Endothelial cell of umbilical vein (primary cell): ENCODE measurements around the gene AAGAB. TPM values are rescaled to one million over a fixed set of nuclear protein-coding genes. Genes with fewer than 3 reads are reported as not detected.

Experiments used
- BruUV-seq: library from RNA; stranded (reverse); fragments of 400-500 nt; replicated peaks from 2 replicates; lab custom pipeline; 2021; lab: Mats Ljungman, UMichigan
- CTCF ChIA-PET: fragments of 300-600, 350-600 bp; sonication (Branson Sonifier 250); formaldehyde crosslinking; loops from one replicate; lab custom pipeline; 2021; ENCODE audit warnings: antibody characterized with exemption, inconsistent platforms; lab: Charles Lee
- POLR2A ChIA-PET: fragments of 300-600, 350-600 bp; sonication (Branson Sonifier 250); formaldehyde crosslinking; loops from one replicate; lab custom pipeline; 2021; ENCODE audit warnings: antibody characterized with exemption, inconsistent platforms; lab: Charles Lee
- DNase-seq: peaks from one replicate; pipeline ENCODE4 v3.0.0-alpha.2; 2011; ENCODE audit warnings: low read depth, low spot score
- FAIRE-seq: peaks from 2 replicates; lab custom pipeline; 2011; peaks lifted over from hg19 to GRCh38; lab: Jason Lieb, UNC
- H2AFZ ChIP-seq: 2 replicates; pipeline ENCODE4 v1.6.0; 2012; ENCODE audit warnings: low read depth, low read length, control low read depth, inconsistent platforms
- H3K27ac ChIP-seq: 2 replicates; pipeline ENCODE4 v1.5.1; 2011; ENCODE audit warnings: low read depth, mild to moderate bottlenecking, control low read depth, low read length, moderate library complexity; ENCODE audit not compliant: insufficient read depth
- H3K27me3 ChIP-seq, 2 experiments: 2 replicates each; pipeline versions ENCODE4 v1.6.0 to v1.6.1; 2011; ENCODE audit warnings: low read length in 2 of 2, mixed read lengths in 1 of 2; ENCODE audit not compliant: control insufficient read depth in 2 of 2, insufficient read depth in 2 of 2
- H3K36me3 ChIP-seq, 2 experiments: 2 replicates in 1 of 2; 3 replicates in 1 of 2; pipeline ENCODE4 v1.5.1; 2011; ENCODE audit warnings: low read length in 2 of 2, mild to moderate bottlenecking in 1 of 2, moderate library complexity in 1 of 2; ENCODE audit not compliant: control insufficient read depth in 2 of 2, insufficient read depth in 2 of 2; ENCODE audit errors: extremely low read depth in 1 of 2
- H3K4me1 ChIP-seq: 3 replicates; pipeline ENCODE4 v1.5.1; 2011; ENCODE audit warnings: mild to moderate bottlenecking, low read length; ENCODE audit not compliant: control insufficient read depth, insufficient read depth; ENCODE audit errors: extremely low read depth
- H3K4me2 ChIP-seq: 2 replicates; pipeline ENCODE4 v1.6.1; 2011; ENCODE audit warnings: low read length, control low read depth, mixed read lengths; ENCODE audit not compliant: insufficient read depth
- H3K4me3 ChIP-seq, 3 experiments: fragments of 200-600 bp in 1 of 3; sonication (generic), shearing (Covaris generic) in 1 of 3; replicated peaks in 1 of 3; 2 replicates each; pipeline ENCODE4 v1.5.1; 2011 to 2016; ENCODE audit warnings: control low read depth in 3 of 3, low read length in 3 of 3, mild to moderate bottlenecking in 2 of 3, inconsistent platforms in 1 of 3, low read depth in 1 of 3, moderate library complexity in 1 of 3; ENCODE audit not compliant: insufficient read depth in 1 of 3
- H3K79me2 ChIP-seq: 2 replicates; pipeline ENCODE4 v1.6.0; 2012; ENCODE audit warnings: low read length, inconsistent platforms; ENCODE audit not compliant: control insufficient read depth, insufficient read depth
- H3K9ac ChIP-seq: replicated peaks from 2 replicates; pipeline ENCODE3; 2011; ENCODE audit warnings: low read length, control low read depth; ENCODE audit not compliant: insufficient read depth; ENCODE audit errors: extremely low read depth
- H3K9me1 ChIP-seq: replicated peaks from 3 replicates; pipeline ENCODE4 v1.6.0; 2011; ENCODE audit warnings: mild to moderate bottlenecking, low read length; ENCODE audit not compliant: control insufficient read depth, insufficient read depth; ENCODE audit errors: extremely low read depth
- H3K9me3 ChIP-seq: replicated peaks from 2 replicates; pipeline ENCODE4 v1.5.1; 2012; ENCODE audit warnings: low read length, inconsistent platforms; ENCODE audit not compliant: control insufficient read depth, insufficient read depth
- H4K20me1 ChIP-seq: replicated peaks from 2 replicates; pipeline ENCODE3; 2011; ENCODE audit warnings: mild to moderate bottlenecking, low read length; ENCODE audit not compliant: control insufficient read depth, insufficient read depth; ENCODE audit errors: extremely low read depth
- CTCF ChIP-seq, 2 donors: IDR thresholded peaks; 1 replicate in 1 of 2; 2 replicates in 1 of 2; pipeline ENCODE4 v1.5.1; 2011; ENCODE audit warnings: low read length in 2 of 2, mild to moderate bottlenecking in 2 of 2, moderate library complexity in 2 of 2, control low read depth in 1 of 2, inconsistent platforms in 1 of 2, low read depth in 1 of 2; ENCODE audit not compliant: insufficient read depth in 1 of 2; ENCODE audit errors: extremely low read depth in 1 of 2
- EZH2 ChIP-seq: IDR thresholded peaks from 2 replicates; pipeline ENCODE4 v1.6.1; 2012; ENCODE audit warnings: borderline replicate concordance, low read depth, mild to moderate bottlenecking, moderate library complexity, low read length, inconsistent platforms; ENCODE audit not compliant: severe bottlenecking
- FOS ChIP-seq: IDR thresholded peaks from 2 replicates; pipeline ENCODE4 v1.6.1; 2011; ENCODE audit warnings: mild to moderate bottlenecking, low read length, moderate library complexity, borderline replicate concordance; ENCODE audit not compliant: insufficient read depth
- GATA2 ChIP-seq: IDR thresholded peaks from 2 replicates; pipeline ENCODE4 v1.7.0; 2011; ENCODE audit warnings: low read depth, mild to moderate bottlenecking, moderate library complexity, mixed read lengths, low read length; ENCODE audit not compliant: insufficient read length, insufficient read depth
- JUN ChIP-seq: IDR thresholded peaks from 2 replicates; pipeline ENCODE4 v1.6.1; 2011; ENCODE audit warnings: borderline replicate concordance, low read depth; ENCODE audit not compliant: insufficient read length, insufficient read depth
- MAX ChIP-seq: IDR thresholded peaks from 2 replicates; pipeline ENCODE4 v1.6.1; 2011; ENCODE audit not compliant: insufficient read depth, insufficient read length
- MYC ChIP-seq: IDR thresholded peaks from one replicate; pipeline ENCODE4 v1.6.1; 2011; ENCODE audit warnings: mild to moderate bottlenecking, low read depth, low read length
- POLR2A ChIP-seq: IDR thresholded peaks from 2 replicates; pipeline ENCODE4 v1.6.1; 2012; ENCODE audit warnings: low read depth, mild to moderate bottlenecking, control low read depth, low read length
- POLR2AphosphoS5 ChIP-seq: IDR thresholded peaks from 2 replicates; pipeline ENCODE4 v1.6.1; 2012; ENCODE audit warnings: low read depth, mild to moderate bottlenecking, control low read depth, low read length, moderate library complexity; ENCODE audit not compliant: insufficient read depth
- dilution Hi-C: fragments of 300-500 bp; cut with MboI; formaldehyde crosslinking; loops from one replicate; pipeline ENCODE4 v1.15.0; 2019; ENCODE audit warnings: low sequenced_read_pairs; ENCODE audit not compliant: extremely low pct_ligation_motif_present
- intact Hi-C: fragments of 100-400 bp; cut with micrococcal nuclease; formaldehyde crosslinking; loops from one replicate; pipeline ENCODE4 v1.10.0; 2022
- polyA plus RNA-seq, 4 experiments: library from polyadenylated mRNA; depleted of rRNA in 3 of 4; stranded (reverse) in 3 of 4; unstranded in 1 of 4; fragments of >200 nt; gene quantifications; 2 replicates each; pipeline versions ENCODE4 v1.2.1 to v1.2.3, GENCODE V29; 2011 to 2012; ENCODE audit warnings: missing spikeins in 1 of 4
- total RNA-seq: library from RNA; stranded (reverse); gene quantifications from 2 replicates; pipeline ENCODE4 v1.2.3, GENCODE V29; 2021

Gene AAGAB
- total and polyA plus RNA-seq, 2 donors (not counting 3 experiments of a cell fraction or from before 2014, with no cell fraction given): 21.2 to 42.6 TPM

GRCh38 chr15:67187351-67187854 lies 67.1 kb downstream of the AAGAB start:
- POLR2A ChIA-PET: no interaction called here
- BruUV-seq: no TSS peak
- peaks cover 36 to 46% of the 10 kb centered on the region in 2 experiments for H3K36me3 ChIP-seq
- no peaks in the 10 kb centered on the region for H4K20me1 ChIP-seq
- H3K4me2 ChIP-seq: no peak overlapping the region
- H3K27me3 ChIP-seq: no peaks in the 10 kb centered on the region
- TF ChIP-seq MAX (no peak), POLR2A (no peak), CTCF (IDR thresholded peaks at IDR 0.05; ENCODE audit: extremely low read depth in 1 of 2, insufficient read depth in 1 of 2, low read depth in 1 of 2, low read length in 2 of 2) (no peak), MYC (no peak), EZH2 (no peak), POLR2AphosphoS5 (no peak), FOS (no peak), GATA2 (no peak), JUN (no peak)
- CTCF ChIA-PET: interaction anchor here (1.4 to 2.8 kb wide), 2 partner anchors 116 to 241 kb away, joined by 3 to 14 read pairs; no protein-coding TSS in a partner anchor
- intact Hi-C loops (no loop called here), dilution Hi-C loops (no loop called here)
- no peaks in the 10 kb centered on the region for H3K4me1 ChIP-seq
- H3K79me2 ChIP-seq: peaks cover 3% of the 10 kb centered on the region
- H2AFZ ChIP-seq: no peak overlapping the region
- H3K9ac ChIP-seq: no peak overlapping the region
- DNase-seq: no peak
- no peak overlapping the region for H3K4me3 ChIP-seq
- FAIRE-seq: no peak
- H3K9me3 ChIP-seq: no peaks in the 10 kb centered on the region
- H3K9me1 ChIP-seq: no peaks in the 10 kb centered on the region
- no peak overlapping the region for H3K27ac ChIP-seq
